ENCODE results near the gene LARGE1.

GRCh38 chr22:33240888-33241475, 679.3 kb downstream of the LARGE1 start:
- no peak for TF ChIP-seq CTCF (IDR thresholded peaks at IDR 0.05; ENCODE audit: low read depth, low read length)
- no peak for TF ChIP-seq POLR2A (IDR thresholded peaks at IDR 0.05; ENCODE audit: extremely low read depth, insufficient read length)
- no peak for TF ChIP-seq MYC (IDR thresholded peaks at IDR 0.05; ENCODE audit: low read depth, low read length)

All from NB4 (cell line).